ENCODE measurements around the gene TRAF7. TPM values are rescaled to one million over a fixed set of nuclear protein-coding genes. Genes with fewer than 3 reads are reported as not detected.

The TRAF7 gene
- total and polyA plus RNA-seq, 2 of the 13 experiments (the other 11 are each of a cell fraction or from before 2014, with no cell fraction given) = 47.9 to 65.6 TPM

DNA sequence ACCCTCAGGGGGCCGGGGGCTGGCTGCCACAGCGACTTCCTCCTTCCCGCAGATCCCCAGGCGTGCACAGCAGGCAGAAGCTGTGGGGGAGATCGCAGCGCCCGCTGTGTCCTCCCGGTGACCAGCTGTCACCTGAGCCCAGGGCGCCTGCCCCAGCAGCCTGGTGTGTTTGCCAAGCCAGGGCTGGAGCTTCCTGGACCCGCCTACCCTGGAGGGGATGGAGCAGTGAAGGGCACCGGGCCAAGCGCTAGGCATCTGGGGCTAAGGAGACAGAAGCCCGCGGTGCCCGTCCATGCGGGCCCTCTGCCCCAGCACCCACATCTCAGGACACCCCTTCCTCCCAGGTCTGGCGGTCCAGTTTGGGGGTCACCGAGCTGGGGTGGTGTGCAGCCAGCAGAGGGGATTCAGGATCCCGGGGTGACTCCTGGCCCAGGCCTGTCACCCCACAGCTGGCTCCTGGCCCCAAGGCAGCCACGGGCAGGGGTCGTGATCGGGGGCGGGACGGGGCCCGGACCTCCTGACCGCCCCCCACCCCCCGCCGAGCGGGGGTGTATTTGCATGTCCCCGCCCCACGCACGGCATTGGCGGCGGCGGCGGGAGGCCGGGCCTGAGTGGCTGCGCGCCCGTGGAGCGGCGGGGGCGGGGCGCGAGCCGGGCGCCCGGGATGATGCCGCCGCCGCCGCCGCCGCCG lies 7.5 kb upstream of the TRAF7 start, which contains the start of gene RAB26 (continued):
- TF ChIP-seq ZMYM2 (CRISPR knock-in tag; IDR thresholded peaks at IDR 0.05) (no peak), CAMTA2 (CRISPR knock-in tag; IDR thresholded peaks at IDR 0.05; ENCODE audit: borderline replicate concordance) (no peak), KMT2A (CRISPR knock-in tag; IDR thresholded peaks at IDR 0.05) (no peak), NFKBIZ (CRISPR knock-in tag; IDR thresholded peaks at IDR 0.05) (0 out of 2 replicates have a peak, but pooled peaks have one; percentile 22), TFDP1 (CRISPR knock-in tag; IDR thresholded peaks at IDR 0.05; ENCODE audit: borderline replicate concordance) (peak; percentile 22; the same call in 1 of the 2 replicates), HOXA7 (CRISPR knock-in tag; IDR thresholded peaks at IDR 0.05) (no peak), PCBP2 (optimal IDR thresholded peaks at IDR 0.05; ENCODE audit: low read depth, low read length, poor library complexity, severe bottlenecking) (no peak), ZNF572 (CRISPR knock-in tag; IDR thresholded peaks at IDR 0.05) (no peak), ZNF740 (CRISPR knock-in tag; IDR thresholded peaks at IDR 0.05) (0 out of 2 replicates have a peak, but pooled peaks have one; percentile 24), ARID2 (CRISPR knock-in tag; IDR thresholded peaks at IDR 0.05; ENCODE audit: borderline replicate concordance) (no peak), POLR2AphosphoS2 (IDR thresholded peaks at IDR 0.05; ENCODE audit: low read depth, low read length) (no peak), HHEX (CRISPR knock-in tag; IDR thresholded peaks at IDR 0.05) (no peak), FOSL2 (CRISPR knock-in tag; IDR thresholded peaks at IDR 0.05) (peak; percentile 29), ZNF652 (CRISPR knock-in tag; IDR thresholded peaks at IDR 0.05; ENCODE audit: borderline replicate concordance, low read depth) (no peak), ZNF343 (CRISPR knock-in tag; IDR thresholded peaks at IDR 0.05) (no peak), ZNF549 (CRISPR knock-in tag; IDR thresholded peaks at IDR 0.05) (no peak), KDM5B (CRISPR knock-in tag; IDR thresholded peaks at IDR 0.05; ENCODE audit: borderline replicate concordance) (no peak), NFYC (CRISPR knock-in tag; IDR thresholded peaks at IDR 0.05) (no peak; the same call in 1 of the 2 replicates), ZNF292 (CRISPR knock-in tag; IDR thresholded peaks at IDR 0.05; ENCODE audit: borderline replicate concordance, low read depth) (no peak; the same call in none of the 2 replicates), TRIM24 (CRISPR knock-in tag; IDR thresholded peaks at IDR 0.05) (no peak)
- TF ChIP-seq, protein P1, sequence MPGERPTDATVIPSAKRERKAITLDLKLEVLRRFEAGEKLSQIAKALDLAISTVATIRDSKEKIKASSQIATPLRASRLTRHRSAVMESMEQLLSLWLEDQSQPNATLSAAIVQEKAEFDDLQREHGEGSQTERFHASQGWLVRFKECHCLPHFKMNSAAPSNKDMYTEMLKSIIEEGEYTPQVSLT (CRISPR knock-in tag; IDR thresholded peaks at IDR 0.05; ENCODE audit: borderline replicate concordance, low read depth) = no peak
- TF ChIP-seq, protein P2, sequence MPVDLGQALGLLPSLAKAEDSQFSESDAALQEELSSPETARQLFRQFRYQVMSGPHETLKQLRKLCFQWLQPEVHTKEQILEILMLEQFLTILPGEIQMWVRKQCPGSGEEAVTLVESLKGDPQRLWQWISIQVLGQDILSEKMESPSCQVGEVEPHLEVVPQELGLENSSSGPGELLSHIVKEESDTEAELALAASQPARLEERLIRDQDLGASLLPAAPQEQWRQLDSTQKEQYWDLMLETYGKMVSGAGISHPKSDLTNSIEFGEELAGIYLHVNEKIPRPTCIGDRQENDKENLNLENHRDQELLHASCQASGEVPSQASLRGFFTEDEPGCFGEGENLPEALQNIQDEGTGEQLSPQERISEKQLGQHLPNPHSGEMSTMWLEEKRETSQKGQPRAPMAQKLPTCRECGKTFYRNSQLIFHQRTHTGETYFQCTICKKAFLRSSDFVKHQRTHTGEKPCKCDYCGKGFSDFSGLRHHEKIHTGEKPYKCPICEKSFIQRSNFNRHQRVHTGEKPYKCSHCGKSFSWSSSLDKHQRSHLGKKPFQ (CRISPR knock-in tag; IDR thresholded peaks at IDR 0.05; ENCODE audit: insufficient replicate concordance) = no peak
- TF ChIP-seq, protein P3, sequence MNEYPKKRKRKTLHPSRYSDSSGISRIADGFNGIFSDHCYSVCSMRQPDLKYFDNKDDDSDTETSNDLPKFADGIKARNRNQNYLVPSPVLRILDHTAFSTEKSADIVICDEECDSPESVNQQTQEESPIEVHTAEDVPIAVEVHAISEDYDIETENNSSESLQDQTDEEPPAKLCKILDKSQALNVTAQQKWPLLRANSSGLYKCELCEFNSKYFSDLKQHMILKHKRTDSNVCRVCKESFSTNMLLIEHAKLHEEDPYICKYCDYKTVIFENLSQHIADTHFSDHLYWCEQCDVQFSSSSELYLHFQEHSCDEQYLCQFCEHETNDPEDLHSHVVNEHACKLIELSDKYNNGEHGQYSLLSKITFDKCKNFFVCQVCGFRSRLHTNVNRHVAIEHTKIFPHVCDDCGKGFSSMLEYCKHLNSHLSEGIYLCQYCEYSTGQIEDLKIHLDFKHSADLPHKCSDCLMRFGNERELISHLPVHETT (CRISPR knock-in tag; conservative IDR thresholded peaks at IDR 0.05) = 0 out of 2 replicates have a peak, but pooled peaks have one; percentile 27
- TF ChIP-seq, protein P4, sequence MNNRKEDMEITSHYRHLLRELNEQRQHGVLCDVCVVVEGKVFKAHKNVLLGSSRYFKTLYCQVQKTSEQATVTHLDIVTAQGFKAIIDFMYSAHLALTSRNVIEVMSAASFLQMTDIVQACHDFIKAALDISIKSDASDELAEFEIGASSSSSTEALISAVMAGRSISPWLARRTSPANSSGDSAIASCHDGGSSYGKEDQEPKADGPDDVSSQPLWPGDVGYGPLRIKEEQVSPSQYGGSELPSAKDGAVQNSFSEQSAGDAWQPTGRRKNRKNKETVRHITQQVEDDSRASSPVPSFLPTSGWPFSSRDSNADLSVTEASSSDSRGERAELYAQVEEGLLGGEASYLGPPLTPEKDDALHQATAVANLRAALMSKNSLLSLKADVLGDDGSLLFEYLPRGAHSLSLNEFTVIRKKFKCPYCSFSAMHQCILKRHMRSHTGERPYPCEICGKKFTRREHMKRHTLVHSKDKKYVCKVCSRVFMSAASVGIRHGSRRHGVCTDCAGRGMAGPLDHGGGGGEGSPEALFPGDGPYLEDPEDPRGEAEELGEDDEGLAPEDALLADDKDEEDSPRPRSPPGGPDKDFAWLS (CRISPR knock-in tag; IDR thresholded peaks at IDR 0.05; ENCODE audit: borderline replicate concordance) = no peak
